HPDE6-E6E7 (cell line): ENCODE measurements around the gene TNFAIP2.
"Not testable (repeated sequence)": the region's sequence is repeated elsewhere in the genome, so short reads cannot be mapped to it uniquely, and the experiment has no call there.

Experiments used
- DNase-seq: peaks from one replicate; pipeline ENCODE4 v3.0.0; 2011; ENCODE audit warnings: missing footprints; ENCODE audit errors: extremely low spot score

The TNFAIP2 gene

DNA sequence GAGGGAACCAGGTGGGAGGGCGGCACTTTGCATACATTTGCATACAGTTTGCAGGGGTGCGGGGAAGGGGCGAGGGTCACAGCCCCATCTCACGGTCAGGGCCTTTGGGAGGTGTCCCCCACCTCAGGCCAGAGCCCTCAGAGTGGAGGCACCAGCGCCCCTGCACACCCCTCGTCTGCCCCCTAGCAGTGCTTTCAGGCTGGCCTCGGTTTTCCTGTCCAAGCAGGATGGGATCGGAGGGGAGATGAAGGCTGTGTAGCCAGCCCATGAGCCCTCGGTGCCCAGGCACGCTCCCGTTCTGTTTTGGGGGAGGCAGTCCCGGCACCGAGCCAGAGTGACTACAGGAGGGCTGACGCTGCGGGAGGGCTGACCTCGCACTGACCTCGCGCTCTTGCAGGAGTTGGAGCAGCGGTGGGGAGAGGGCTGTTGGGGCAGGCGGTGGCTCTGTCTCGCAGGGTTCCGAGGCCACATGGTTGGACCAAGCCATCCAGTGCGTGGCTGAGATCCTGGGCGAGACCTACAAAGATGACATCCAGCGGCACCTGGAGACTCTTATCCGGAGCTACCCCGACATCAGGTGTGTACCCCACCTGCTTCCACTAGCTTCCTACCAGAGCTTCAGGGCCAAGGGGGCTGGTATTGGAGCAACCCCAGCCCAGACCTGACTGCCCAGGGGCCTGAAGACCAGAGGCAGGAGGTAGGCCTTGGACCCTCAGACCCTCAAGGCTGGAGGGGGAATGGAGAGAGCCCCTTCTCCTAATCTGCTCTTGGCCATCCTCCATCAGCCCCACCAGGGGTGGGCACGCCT, 15.1 kb upstream of the TNFAIP2 start:
- DNase-seq = no peak

DNA sequence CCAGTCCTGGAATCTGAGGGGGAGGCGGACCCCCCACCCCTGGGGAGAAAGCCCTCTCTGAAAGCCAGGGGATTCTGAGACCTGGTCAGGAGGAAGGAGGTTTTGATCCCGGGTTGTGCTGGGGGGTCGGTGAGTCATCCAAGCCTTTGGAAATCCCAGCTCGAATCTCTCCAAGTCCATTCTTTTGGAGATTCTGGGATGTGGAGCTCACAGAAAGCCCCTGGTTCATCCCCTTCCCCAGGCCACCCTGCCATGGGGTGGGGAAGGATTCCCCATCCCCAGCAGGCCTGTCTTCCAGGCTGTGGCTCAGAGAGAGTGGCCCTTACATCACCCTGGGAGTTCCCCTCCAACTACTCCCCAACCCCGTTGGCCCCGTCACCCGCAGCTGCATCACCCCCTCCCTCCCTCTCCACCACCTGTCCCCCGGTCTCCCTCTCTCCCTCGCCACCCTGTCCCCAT, 14.5 kb upstream of the TNFAIP2 start:
- DNase-seq = no peak

- no peak for DNase-seq
Measured at GRCh38 chr14:103109535-103110441, 13.5 kb upstream of the TNFAIP2 start.

DNA sequence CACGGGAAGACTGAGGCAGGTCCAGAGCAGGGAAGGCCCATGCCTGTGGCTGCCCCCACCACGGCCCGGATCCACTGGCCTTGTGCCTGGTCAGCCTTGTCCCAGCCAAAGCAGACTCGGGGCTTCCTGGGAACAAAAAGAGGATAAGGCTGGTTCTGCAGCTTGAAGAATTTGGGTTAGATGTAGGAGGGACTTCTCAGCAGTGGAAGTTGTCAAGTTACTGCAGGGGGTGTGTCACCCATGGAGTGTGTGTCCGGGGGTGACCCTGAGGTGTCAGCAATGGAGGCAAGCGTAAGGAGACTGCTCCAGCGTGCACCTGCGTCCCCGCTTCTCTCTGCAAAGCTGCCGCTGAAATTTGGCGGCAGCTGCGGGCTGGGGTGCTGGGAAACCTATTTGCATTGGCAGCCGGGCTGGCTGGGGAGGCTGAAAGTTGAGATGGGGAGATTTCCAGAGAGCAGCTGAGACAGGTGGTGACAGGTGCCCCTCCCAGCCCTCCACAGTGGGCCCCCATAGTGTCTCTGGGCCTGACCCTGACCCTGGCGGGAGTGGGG, 12.5 kb upstream of the TNFAIP2 start:
- no peak for DNase-seq

GRCh38 chr14:103111232-103111868, 11.9 kb upstream of the TNFAIP2 start:
- DNase-seq = no peak

DNA sequence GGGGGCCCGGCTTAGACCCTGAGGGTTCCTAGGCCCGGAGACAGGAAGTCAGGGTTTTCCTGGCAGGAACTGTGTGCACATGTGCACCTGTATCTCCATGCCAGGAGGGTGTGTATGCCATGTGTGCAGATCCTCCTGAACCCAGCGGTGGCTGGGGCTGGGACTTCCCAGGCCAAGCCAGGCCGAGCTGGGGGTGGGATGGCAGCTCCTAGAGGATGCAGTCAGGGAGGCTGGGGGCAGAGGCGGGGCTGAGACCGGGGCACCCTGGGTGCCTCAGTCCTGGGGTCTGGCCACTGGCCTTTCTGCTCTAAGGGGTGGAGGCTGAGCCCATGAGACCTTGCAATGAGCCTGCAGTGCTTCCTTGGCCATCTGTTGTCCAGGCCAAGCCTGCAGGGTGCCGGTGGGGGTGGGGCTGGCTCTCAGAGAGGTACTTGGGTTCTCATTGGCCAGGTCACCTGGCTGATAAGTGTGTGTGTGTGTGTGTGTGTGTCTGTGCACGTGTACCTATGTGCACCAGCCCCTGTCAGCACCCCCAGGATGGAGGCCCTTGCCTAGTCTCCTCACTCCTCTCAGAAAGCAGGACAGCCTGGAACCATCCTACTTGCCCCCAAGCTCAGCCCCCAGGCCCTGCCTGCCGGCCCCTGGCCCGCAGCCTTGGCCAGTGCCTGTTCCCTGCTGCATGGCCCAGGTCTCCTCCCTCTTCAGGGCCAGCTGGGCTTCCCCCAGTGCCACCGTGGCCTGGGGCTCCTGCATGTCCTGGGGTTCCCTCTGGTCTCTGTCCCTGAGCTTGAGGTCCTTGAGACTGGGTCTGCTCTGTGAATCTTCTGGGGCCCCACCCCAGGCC, 10.6 kb upstream of the TNFAIP2 start:
- no peak for DNase-seq

- no peak for DNase-seq
Measured at GRCh38 chr14:103113303-103113702, 10.0 kb upstream of the TNFAIP2 start.

- DNase-seq = no peak
Measured at GRCh38 chr14:103113774-103114173, 9.5 kb upstream of the TNFAIP2 start.

DNA sequence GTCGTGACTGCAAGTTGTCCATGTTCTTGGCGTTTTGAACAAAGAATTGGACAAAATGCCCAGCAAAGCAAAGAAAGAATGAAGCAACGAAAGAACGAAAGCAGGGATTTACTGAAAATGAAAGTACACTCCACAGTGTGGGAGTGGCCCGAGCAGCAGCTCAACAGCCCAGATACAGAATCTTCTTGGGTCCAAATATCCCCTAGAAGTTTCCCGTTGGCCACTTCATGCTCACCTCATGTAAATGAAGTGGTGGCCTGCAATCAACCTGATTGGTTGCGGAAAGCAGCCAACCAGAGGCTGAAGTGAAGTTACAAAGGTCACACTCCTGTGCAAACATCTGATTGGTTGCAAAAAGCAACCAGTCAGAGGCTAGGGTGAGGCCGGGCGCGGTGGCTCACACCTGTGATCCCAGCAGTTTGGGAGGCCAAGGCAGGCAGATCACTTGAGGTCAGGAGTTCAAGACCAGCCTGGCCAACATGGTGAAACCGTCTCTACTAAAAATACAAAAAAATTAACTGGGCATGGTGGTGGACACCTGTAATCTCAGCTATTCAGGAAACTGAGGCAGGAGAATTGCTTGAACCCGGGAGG, 8.1 kb upstream of the TNFAIP2 start:
- DNase-seq = not testable (repeated sequence)

DNA sequence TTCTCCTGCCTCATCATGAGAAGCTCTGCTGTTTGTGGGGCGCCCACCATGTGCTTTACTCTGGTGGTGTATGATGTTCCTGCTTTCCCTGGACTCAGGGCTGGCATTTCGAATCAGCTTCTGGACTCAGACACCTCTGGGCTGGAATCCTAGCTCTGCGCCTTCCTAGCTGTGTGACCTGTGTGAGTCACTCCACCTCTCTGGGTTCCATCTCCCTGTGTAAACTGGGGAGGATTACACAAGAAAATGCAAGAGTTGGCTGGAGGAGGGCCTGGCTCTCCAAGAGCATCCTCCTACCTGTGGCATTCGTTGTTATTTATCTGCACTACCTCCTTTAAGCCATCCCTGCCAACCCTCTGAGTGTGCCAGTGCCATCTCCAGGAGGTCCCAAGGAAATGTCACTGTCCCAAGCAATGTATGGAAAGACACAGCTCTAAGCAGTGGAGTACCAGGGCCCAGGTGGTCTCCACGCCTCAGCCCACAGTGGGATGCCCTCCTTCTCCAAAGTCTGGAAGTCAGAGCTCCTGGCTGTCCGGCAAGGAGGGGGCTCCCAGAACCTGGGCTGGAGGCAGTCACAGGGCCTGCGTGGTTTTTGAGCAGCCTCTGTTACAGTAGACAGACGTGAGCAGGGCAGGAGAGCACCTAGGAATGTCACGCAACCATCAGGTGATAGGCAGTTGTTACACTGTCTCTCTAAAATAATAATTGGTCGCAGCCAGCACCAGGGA, 7.3 kb upstream of the TNFAIP2 start:
- no peak for DNase-seq

GRCh38 chr14:103116636-103117035, 6.6 kb upstream of the TNFAIP2 start:
- no peak for DNase-seq

GRCh38 chr14:103117499-103117898, 5.8 kb upstream of the TNFAIP2 start:
- not testable (repeated sequence) for DNase-seq

GRCh38 chr14:103118018-103118662, 5.1 kb upstream of the TNFAIP2 start:
- DNase-seq = no peak

DNA sequence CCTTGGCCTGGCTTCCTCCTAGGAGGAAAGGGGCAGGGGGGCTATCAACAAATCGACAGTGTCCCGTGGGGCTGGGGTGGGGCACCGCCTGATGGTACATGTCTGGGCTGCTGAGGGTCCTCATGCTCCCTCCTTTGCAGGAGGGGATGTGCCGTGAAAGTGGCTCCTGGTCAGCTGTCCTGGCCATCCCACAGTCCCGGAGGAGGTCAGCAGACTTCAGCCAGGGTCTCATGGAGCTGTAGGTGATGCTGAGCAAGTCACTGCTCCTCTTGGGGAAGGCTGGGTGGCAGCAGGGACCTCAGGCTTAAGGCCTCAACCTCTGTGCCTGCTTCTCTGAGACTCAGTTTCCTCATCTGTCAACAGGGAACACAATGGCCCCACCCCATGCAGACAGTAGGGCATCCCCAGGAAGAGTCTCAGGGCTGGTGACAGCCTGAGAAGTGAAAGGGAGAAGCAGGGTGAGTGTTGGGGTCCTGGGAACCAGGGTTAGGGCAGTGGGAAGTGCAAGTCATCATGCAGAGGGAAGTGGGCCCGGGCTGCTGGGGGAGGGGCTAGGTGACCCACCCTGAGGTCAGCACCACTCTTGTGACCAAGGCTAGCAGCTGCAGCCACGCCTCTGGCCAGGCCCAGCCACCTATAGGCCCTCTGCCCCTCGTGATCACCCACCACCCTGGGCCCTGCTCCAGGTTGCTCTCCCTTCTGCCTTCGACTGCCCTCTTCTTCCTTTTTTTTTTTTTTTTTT, 4.4 kb upstream of the TNFAIP2 start:
- DNase-seq = no peak

DNA sequence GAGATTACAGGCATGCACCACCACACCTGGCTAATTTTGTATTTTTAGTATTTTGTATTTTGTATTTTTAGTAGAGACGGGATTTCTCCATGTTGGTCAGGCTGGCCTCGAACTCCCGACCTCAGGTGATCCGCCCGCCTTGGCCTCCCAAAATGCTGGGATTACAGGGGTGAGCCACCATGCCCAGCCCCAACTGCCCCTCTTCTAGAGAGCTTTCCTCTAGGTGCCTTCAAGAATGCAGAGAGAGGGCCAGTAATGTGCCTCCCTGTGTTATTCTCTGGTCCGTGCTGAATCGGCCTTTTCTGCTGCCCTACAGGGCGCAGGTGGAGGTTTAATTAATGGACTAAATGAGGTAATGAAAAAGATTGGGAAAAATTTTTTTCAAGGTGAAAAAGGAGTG, 3.7 kb upstream of the TNFAIP2 start:
- not testable (repeated sequence) for DNase-seq

DNA sequence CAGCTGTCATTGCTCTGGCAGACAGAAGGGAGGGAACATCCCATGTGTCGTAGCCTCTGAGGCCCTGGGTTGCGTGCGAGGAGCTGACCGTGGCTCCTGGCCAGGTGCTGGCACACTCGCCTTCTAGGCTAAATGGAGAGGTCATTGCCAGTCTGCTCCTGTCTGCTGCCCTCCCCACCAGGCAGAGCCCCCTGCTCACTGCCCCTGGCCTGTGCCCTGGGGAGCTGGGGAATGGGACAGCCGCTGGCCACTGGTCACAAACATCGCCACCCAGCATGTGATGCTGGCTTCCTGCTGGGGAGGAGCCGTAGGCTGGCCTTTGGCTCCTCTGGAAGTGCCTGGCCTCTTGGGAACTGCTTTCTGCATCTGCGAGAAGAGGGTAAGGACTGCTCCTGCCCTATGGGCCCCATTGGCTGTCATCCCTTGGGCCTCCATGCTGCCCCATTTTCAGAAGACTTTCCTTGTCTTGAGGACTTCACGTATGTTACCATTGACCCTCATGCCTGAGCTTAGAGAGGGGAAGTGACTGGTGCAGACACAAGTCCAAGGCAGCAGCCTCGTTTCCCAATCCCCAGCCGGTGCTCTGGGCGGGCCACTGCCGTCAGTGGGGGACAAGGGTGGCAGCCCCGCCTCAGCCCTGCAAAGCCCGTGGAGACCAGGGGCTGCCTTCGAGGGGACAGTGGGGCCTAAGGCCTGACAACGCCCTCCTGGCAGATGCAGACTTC, 2.0 kb upstream of the TNFAIP2 start:
- no peak for DNase-seq

GRCh38 chr14:103121846-103122584, 1.2 kb upstream of the TNFAIP2 start:
- DNase-seq = no peak
